GM20000 (cell line): ENCODE data around the gene KCNK10.
"Not testable (repeated sequence)": the region's sequence is repeated elsewhere in the genome, so short reads cannot be mapped to it uniquely, and the experiment has no call there.

Experiments
- DNase-seq: peaks from one replicate; pipeline ENCODE4 v3.0.0; 2012; ENCODE audit warnings: low spot score
- TF ChIP-seq, protein P1 (sequence below): IDR thresholded peaks from 2 replicates; pipeline ENCODE4 v1.5.1; 2012; ENCODE audit warnings: mild to moderate bottlenecking, control low read depth; ENCODE audit errors: extremely low read depth, missing control alignments

KCNK10 gene

DNA sequence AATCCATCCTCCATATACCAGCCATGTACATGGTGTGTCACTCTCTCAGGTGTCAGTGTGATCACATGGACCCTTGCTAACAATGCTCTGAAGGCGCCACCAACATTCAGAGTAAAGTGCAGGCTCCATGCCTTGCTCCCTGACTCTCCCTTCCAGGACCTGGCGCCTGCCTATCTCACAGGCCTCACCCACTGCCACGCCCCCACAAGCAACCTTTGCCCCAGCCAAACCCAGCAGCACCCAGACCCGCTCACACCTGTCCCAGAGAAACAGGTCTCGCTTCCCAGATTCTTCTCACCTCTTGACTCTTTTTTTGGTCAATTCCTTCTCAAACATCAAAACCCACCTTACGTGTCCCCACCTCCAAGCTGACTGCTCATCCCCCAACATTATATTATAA is 52.3 kb downstream of the KCNK10 start:
- TF ChIP-seq, protein P1, sequence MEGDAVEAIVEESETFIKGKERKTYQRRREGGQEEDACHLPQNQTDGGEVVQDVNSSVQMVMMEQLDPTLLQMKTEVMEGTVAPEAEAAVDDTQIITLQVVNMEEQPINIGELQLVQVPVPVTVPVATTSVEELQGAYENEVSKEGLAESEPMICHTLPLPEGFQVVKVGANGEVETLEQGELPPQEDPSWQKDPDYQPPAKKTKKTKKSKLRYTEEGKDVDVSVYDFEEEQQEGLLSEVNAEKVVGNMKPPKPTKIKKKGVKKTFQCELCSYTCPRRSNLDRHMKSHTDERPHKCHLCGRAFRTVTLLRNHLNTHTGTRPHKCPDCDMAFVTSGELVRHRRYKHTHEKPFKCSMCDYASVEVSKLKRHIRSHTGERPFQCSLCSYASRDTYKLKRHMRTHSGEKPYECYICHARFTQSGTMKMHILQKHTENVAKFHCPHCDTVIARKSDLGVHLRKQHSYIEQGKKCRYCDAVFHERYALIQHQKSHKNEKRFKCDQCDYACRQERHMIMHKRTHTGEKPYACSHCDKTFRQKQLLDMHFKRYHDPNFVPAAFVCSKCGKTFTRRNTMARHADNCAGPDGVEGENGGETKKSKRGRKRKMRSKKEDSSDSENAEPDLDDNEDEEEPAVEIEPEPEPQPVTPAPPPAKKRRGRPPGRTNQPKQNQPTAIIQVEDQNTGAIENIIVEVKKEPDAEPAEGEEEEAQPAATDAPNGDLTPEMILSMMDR = no peak
- no peak for DNase-seq

DNA sequence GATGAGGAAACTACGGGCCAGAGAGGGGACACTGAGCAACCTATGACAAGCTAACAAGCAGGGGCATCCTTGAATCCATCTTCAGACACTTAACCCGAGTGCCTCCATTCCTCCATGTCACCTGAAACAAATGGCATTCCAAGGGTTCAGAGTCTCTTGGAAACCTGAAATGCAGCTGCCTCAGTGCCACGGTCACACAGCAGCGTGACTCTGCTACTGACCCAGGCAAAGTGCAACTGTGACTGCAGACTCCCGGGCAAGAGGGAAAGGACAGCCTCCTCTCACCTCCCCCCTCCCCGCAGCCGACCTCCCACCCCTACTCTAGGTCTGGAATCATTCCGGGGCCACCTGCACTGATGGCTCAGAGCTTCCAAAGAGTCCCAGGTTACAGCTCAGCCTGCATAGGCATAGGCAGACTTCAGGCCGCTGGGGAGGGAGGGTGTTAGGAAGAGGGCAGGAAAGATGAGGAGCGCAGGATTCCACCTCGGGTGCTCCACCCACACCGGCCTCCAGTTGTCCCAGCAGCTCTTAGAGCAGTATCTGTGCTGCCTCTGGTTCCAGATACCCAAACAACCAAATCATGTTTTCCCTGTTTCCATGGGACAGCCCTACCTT is 53.2 kb downstream of the KCNK10 start:
- no peak for DNase-seq
- TF ChIP-seq, protein P1 = no peak

DNA sequence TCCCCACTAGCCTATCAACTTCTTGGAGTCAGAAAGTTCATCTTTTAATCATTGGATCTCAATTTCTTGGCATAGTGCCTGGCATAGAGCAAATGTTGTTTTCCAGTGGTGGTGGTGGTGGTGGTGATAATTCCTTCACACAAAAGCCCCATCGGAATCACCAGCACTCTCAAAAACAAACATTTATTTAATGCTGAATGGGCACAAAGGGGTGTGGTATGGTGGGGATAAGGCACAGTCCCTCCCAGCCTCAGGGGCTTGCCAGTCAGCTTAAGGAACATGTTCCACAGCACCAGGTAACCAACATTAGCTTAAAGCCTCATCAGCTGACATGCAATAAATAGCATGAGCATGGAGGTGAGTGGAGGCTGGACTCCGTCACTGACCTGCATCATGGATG is 56.6 kb downstream of the KCNK10 start:
- TF ChIP-seq, protein P1 = no peak
- no peak for DNase-seq

DNA sequence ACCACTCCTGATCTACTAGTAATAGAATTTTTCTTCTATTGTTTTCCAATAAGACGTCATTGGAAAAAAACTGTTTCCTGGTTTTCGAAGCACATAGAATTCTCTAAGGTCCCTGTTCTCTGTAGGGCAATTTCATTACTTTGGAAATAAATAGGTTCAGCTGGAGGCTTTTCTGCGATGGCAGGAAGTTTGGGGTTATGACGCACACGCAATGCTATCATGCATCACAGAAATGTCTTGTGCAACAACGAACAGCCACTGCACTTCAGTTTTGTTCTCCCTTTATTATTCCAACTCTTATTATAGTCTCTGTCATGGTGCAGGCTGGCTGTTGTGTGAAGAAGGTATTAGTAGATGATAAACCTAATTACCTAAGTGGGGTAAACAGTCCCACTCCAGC is 59.0 kb downstream of the KCNK10 start:
- DNase-seq = no peak

DNA sequence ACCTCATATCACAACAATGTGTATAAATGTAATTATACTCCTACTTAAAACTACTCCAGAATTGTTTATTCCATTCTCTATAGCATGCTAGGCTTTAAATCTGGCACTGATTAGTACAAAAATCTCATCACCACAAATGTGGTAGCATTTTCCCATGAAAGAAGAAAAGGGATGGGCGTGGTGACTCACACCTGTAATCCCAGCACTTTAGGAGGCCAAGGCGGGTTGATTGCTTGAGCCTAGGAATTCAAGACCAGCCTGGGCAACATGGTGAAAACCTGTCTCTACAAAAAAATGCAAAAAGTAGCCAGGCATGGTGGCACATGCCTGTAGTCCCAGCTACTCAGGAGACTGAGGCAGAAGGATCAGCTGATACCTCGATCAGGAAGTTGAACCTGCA is 61.8 kb downstream of the KCNK10 start:
- not testable (repeated sequence) for DNase-seq

More for the DNA sequence above, 59.0 kb downstream of the KCNK10 start:
- TF ChIP-seq, protein P1 = no peak

DNA sequence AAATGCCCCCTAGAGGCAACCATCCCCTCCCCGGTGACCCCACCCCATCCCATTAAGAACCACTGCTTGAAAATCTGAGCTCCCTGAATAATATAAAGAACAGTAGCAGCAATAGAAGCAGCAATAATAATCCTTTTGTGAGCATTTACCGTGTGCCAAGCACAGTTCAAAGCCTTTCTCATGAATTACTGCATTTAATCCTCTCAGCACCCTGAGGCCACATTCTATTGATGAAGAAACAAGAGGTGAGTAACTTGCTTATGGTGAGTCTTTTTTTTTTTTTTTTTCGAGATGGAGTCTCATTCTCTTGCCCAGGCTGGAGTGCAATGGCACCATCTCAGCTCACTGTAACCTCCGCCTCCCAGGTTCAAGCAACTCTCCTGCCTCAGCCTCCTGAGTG is 65.0 kb downstream of the KCNK10 start:
- TF ChIP-seq, protein P1 = no peak
- no peak for DNase-seq

DNA sequence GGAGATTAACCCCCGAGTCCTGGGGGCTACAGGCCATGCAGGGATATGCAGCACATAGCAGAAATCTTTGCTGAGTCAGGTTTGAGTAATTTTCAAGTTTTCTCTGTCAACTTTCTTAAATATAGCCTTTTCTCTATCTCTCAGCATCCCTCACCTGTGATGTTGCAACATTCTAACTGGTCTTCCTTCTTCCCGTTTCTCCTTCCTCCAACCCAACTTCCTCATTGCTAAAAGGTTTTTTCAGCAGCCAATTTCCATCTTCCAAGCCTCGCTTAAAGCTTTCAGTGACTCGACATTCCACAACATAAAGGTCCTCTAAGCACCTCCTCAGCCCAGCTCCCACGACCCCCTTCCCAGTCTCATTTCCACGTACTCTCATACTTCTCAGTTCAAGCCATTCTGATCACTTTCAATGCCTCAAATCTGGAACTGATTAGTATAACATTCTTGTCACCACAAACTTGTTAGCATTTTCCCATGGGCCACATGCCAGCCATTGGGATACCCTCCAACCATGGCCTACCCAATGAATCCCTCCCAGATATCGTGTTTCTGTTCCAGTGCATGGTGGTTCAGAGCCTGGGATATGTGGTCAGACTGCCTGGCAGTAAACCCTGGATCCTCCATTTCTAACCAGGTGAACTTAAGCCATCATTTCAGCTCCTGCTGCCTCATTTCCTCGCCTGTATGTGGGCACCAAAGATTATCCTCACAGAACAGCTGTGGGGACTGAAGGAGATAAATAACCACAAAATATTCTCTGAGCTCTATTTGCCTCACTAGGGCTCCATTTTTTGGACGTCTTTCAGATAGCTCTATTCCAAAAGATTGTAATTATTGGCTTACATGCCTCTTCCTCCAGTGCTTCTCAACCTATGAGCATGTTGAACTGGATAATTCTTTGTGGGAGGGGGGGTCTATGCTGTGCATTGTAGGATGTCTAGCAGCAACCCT is 65.8 kb downstream of the KCNK10 start:
- DNase-seq = no peak
- TF ChIP-seq, protein P1 = no peak
